Activated CD8-positive, alpha-beta memory T cell treated with anti-CD3 and anti-CD28 coated beads, Interleukin-2, amount 50 U/mL, for 1 hour (primary cell): ENCODE measurements around the gene TFAP2E.

Source experiments
- DNase-seq: peaks from one replicate; pipeline ENCODE4 v3.0.0-alpha.2; 2020; ENCODE audit errors: extremely low read depth

The TFAP2E gene

DNA sequence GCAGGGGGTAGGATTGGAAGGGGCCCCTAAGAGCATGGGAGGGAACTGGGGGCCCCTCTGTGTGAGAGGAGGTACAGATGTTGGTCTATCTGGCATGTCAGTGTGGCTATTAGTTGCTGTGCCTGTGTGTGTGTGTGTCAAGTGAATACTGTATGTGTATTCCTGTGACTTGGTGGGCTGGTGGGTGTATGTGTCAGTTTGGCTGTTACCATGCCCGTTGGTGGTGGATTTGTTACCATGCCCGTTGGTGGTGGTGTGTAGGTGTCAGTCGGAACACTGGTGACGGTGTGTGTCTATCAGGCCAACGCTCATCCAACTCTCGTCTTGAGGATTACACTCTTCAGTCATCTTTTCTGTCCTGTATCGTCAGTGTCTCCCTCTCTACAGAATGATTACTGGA, 22.6 kb downstream of the TFAP2E start:
- no peak for DNase-seq

GRCh38 chr1:35597870-35598269, 24.8 kb downstream of the TFAP2E start:
- DNase-seq = no peak

GRCh38 chr1:35598895-35599294, 25.8 kb downstream of the TFAP2E start:
- DNase-seq = no peak

- DNase-seq = no peak
These were observed 26.3 kb downstream of the TFAP2E start for GRCh38 chr1:35599411-35599810.

GRCh38 chr1:35600593-35600992, 27.5 kb downstream of the TFAP2E start:
- DNase-seq = no peak

- DNase-seq = no peak
These were observed 30.4 kb downstream of the TFAP2E start for GRCh38 chr1:35603468-35603867.

DNA sequence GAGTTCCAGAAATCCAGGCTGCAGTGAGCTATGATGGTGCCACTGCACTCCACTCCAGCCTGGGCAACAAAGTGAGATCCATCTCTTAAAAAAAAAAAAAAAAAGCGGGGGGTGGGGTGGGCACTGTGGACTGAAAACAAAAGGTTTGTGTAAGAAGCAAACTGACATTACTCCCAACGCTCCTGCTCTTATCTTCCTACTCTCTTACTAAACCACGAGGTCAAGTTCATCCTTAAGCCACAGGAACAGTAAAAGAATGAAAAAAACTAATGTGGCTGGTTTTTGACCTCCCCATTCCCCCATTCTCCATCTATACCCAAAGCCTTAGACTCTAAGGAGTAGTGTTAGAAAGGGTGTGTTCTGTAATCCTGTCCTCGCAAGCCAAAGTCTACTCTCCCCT, 30.8 kb downstream of the TFAP2E start:
- no peak for DNase-seq

DNA sequence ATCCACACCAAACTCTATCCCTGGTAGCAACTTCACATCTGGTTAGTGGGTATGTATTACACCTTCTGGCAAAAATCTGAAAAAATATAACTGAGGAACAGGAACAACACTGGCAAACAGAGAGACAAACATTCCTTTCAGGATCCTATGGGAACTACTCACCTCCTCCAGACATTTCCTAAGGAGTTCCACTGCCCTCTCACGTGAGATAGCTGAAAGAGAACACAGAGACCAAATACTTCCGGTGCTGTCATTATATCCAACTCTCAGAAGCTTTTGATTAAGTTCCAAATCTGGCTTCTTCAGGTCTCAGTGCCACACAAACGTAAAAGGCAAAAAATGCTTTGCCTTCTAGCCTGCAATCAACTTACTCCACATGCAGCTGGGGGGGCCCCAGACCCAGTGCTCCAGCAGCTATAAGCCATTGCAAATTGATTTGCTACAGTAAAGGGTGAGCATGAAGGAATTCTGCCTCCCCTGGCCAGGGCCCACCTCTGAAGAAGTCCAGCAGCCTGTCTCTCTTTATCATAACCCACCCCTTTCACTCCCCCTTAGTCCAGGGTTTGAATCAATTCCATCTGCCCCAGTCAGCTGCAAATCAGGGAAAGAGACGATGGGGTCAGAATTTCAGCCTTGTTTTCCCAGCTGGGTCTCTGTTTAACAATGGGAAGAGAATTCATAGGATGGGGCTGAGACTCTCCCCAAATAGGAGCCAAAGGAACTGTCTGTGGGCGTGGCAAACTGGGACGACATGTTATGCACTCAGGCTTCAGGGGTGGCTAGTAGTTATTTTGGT, 32.2 kb downstream of the TFAP2E start:
- DNase-seq = no peak

DNA sequence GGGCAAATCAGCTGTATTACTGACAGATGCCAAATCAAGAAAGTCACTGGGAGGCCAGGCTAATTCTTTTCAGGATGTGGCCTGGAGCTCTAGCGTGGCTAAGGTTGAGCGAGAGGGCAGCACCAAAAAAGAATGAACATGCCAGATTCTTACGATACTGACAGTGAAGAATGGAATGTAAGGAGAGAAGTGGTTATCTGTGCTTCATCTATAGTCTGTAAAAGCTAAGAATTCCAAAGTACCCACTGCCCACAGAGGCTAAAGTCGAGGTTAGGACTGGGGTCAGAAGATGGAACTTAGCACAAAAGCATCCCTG, 32.7 kb downstream of the TFAP2E start:
- DNase-seq = no peak

- DNase-seq = no peak
These were observed 38.5 kb downstream of the TFAP2E start for GRCh38 chr1:35611655-35612054.

- no peak for DNase-seq
These were observed 42.3 kb downstream of the TFAP2E start for GRCh38 chr1:35615440-35615839.

- no peak for DNase-seq
These were observed 46.4 kb downstream of the TFAP2E start for GRCh38 chr1:35619237-35620121.

DNA sequence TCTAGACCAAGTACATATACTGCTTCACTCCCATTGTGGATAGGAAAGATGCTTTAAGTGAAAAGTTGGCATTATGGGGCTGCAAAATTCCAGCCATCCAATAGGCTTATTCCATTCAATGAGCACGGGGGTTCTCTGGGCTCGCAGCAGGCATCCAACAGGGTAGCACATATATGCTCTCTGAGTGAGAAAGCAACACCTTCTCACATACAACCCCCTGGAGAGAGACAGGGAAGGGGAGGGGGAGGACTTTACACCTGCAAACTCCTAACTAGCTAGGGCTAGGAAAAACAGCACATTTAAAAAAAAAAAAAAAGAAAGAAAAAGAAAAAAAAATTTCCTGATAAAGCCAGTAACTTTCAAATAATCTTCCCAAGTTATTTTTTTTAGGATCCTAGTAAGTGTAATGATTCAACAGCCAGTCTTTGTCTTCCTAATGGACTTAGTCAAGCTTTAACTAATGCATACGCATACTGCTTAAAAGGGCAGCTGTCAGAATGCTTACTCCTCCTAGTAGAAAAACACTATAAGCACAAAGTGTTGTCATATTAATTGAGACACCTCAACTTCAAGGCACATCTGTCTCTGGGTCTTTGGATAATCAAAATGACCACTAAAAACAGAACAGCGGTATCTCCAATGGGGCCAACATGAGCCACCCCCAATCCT, 49.5 kb downstream of the TFAP2E start:
- DNase-seq = no peak

- DNase-seq = no peak
These were observed 50.7 kb downstream of the TFAP2E start for GRCh38 chr1:35623832-35624231.

- DNase-seq = no peak
These were observed 55.9 kb downstream of the TFAP2E start for GRCh38 chr1:35629051-35629450.

- DNase-seq = no peak
These were observed 58.3 kb downstream of the TFAP2E start for GRCh38 chr1:35631396-35631795.

DNA sequence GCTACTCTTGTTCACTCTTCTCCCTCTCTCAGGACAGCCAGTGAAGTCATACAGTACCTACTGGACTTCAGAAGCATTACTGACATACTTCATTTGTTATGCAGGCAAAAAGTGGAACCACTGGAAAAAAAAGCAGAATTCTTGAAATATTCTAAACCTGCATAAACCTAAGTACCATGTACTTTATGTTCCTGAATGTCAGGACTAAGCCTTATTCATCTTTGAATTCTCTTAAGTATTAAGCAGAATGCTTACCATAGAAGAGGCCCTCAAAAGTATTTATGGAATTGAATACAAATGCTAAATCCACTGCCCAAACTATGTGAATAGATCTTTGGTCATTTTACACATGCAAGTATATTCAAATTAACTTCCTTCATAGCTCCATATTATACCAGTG, 60.4 kb downstream of the TFAP2E start:
- no peak for DNase-seq

GRCh38 chr1:35637401-35637809, 64.3 kb downstream of the TFAP2E start:
- DNase-seq = no peak

DNA sequence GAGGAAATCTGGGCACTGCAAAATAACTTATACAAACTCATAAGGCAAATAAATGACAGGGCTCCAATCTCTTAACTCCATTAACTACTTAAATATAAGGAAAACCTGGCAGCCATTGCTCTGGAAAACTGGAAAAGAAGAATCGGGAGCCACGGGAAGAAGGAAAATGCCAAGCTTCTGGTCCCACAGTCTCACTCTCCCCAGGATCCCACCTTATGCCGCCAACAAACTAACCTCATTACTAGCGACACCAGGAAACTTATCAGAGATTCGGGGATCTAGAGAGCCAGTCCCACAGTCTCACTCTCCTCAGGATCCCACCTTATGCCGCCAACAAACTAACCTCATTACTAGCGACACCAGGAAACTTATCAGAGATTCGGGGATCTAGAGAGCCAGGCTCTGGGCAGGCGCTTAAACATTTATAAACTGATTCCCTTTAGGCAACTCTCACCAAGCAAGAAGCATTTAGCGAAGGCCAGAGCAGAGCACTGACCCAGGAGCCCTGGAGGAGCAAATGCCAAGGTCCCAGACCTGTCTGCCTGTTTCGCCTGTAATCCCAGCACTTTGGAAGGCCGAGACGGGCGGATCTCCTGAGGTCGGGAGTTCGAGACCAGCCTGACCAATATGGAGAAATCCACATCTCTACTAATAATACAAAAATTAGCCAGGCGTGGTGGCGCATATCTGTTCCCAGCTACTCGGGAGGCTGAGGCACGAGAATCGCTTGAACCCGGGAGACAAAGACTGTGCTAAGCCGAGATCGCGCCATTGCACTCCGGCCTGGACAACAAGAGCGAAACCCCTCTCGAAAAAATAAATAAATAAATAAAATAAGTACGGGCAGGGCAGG, 67.5 kb downstream of the TFAP2E start:
- no peak for DNase-seq

GRCh38 chr1:35641233-35641866, 68.2 kb downstream of the TFAP2E start, which contains the start of gene PSMB2:
PSMB2 (minus strand) TSS chr1:35641526; CDS start chr1:35641432, 94 bp downstream.
- DNase-seq = peak; percentile 90

- no peak for DNase-seq
These were observed 69.4 kb downstream of the TFAP2E start for GRCh38 chr1:35642471-35642955.
